C4-2B (cell line): ENCODE data around the gene CIAO3.

Experiments used
- H3K27ac ChIP-seq: fragments of 450-650 bp; 2 replicates; pipeline ENCODE4 v1.5.1; 2017
- ZFX ChIP-seq: fragments of 450-650 bp; IDR thresholded peaks from 2 replicates; pipeline ENCODE4 v1.6.1; 2017
- TF ChIP-seq, protein P1 (sequence below): fragments of 450-650 bp; conservative IDR thresholded peaks from 2 replicates; pipeline ENCODE4 v1.5.1; 2017; ENCODE audit warnings: mild to moderate bottlenecking

Gene CIAO3

DNA sequence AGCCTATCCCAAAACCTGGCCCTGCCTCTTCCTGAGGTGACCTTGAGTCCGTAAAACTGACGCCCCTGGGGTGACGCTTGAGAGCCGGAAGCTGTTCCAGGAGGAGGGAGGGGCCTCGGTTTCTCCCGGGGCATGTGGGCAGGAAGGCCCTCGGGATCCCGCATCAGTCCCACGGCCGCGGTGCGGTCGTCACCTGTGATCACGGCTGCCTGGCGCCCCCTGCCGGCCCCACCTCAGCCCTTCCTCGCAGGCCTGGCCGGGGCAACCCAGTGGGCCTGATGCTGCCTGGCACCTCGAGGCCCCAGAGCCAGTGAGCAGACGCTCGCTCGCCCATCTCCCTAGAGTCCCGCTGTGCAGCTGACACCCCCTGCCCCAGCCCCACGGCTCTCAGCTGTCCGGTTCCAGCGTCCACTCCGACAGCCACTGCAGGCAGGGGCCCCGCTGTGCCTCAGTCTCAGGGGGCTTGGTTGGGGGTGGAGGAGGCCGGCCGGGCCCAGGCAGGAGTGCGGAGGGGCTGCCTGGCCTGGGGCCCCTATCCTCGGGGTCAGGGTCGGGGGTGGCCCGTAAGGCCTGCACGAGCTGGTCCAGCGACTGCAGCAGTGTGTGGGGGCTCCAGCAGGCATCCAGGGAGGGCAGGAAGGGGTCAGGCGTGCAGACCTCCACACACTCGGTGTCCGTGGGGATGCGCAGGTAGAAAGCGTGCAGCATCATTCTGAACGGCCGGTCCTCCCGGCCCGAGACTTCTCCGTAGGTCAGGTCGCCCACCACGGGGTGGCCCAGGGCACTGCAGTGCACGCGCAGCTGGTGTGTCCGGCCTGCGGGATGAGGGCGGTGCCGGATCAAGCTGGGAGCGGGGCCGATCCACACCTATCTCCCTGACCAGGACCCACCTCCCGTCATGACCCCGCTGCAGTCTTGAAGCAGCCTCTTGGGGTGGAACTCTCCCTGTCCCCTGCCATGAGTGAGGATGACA lies 45.1 kb upstream of the CIAO3 start:
- H3K27ac ChIP-seq, result no peak overlapping the region
- no peak for TF ChIP-seq ZFX
- TF ChIP-seq, protein P1, sequence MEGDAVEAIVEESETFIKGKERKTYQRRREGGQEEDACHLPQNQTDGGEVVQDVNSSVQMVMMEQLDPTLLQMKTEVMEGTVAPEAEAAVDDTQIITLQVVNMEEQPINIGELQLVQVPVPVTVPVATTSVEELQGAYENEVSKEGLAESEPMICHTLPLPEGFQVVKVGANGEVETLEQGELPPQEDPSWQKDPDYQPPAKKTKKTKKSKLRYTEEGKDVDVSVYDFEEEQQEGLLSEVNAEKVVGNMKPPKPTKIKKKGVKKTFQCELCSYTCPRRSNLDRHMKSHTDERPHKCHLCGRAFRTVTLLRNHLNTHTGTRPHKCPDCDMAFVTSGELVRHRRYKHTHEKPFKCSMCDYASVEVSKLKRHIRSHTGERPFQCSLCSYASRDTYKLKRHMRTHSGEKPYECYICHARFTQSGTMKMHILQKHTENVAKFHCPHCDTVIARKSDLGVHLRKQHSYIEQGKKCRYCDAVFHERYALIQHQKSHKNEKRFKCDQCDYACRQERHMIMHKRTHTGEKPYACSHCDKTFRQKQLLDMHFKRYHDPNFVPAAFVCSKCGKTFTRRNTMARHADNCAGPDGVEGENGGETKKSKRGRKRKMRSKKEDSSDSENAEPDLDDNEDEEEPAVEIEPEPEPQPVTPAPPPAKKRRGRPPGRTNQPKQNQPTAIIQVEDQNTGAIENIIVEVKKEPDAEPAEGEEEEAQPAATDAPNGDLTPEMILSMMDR, result peak; percentile 89

DNA sequence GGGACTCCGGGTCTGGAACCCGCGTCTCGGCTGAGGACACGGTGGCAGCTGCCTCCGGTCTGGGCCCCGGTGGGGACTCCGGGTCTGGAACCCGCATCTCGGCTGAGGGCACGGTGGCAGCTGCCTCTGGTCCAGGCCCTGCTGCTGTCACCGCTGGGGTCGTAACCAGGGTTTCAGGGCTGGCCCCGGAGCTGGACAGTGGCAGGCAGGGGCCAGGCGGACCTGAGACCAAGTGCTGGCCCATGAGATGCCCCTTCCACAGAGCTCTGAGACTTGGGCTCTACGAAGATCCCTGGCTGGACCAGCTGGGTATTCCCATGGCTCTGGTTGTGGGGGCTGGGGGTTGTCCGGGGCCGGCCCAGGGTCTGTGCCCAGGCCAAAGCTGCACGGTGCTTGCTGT lies 43.6 kb upstream of the CIAO3 start:
- TF ChIP-seq, protein P1, result no peak
- no peak for TF ChIP-seq ZFX
- H3K27ac ChIP-seq, result no peak overlapping the region

DNA sequence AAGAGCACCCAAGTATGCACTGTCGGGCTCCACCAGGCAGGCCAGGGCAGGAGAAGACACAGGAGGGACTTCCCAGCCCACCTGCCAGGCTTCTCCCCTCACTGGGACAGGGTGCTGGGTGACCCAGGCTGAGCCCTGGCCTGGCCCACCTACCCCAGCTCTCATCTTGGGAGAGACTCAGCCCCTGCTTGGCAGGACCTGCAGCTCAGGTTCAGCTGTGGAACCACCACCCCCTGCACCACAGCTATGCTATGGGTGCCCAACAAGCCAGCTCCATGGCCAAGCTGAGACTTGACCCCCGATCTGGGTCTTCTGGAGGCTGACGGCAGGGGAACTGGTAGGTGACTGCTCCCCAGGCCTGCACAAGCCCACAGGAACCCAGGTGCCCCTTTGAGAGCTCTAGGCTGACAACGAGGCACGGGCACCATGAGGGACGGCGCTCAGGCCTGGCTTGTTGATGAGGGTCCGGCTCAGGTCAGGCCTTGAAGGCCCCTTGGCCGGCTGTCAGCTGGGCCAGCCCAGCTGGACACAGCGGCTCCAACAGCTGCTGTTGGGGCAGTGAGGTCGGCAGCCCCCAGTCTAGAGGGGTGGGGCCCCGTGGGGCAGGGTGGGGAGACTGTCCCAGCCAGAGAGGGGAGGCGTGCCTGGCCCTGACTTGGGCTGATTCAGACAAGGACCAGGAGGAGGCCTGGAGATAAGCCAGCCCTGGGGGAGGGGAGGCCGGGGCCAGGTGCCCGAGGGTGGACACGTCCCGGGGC lies 42.8 kb upstream of the CIAO3 start:
- TF ChIP-seq, protein P1, result no peak
- no peak for TF ChIP-seq ZFX
- no peak overlapping the region for H3K27ac ChIP-seq

DNA sequence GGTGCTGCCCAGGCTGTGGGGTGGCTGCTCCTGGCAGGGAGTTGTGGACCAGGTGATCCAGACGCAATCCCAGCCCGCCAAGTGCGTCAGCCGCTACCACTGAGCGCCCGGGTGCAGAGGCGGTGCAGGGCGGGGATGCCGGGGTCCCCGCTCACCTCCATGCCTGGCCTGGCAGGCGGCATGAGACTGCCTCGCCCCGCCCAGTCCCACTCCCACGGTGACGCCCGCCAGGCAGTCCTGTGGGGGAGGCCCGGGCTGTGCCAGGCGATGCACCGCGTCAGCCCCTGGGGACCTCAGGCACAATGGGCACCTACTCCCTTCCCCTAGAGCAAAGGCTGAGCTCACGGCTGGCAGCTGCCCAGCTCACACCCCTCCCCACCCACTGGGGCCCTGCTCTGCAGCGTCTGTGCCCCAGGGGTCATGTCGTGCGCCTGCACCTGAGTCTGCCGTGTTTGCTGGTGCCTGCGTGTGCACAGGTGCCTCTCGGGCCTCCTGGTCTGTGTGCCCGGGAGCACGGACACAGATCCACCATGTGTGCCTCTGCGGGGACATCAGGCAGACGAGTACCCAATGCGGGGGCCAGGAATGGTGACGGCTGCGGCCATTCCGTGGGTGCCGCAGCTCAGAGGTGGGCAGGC lies 42.1 kb upstream of the CIAO3 start:
- TF ChIP-seq ZFX, result no peak
- TF ChIP-seq, protein P1, result no peak

DNA sequence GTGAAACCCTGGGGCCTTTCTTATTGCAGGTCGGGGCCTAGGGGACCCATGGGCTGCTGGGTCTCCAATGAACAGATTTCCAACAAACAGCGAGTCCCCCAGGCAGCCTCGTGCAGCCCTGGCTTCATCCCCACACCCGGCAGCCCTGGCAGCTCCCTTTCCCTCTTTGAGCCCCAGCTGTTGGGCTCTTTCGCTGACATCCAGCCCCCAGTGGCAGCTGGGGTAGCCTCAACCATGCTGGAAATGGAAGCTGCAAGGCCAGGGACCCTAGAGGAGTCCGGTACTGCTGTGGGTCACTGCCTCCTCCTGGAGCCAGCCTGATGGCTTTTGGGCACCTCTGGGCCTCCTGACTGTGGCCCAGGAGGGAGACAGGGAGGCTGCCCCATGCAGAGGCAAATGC lies 41.5 kb upstream of the CIAO3 start:
- TF ChIP-seq, protein P1, result no peak
- TF ChIP-seq ZFX, result no peak
- no peak overlapping the region for H3K27ac ChIP-seq

More for the DNA sequence above, 42.1 kb upstream of the CIAO3 start:
- H3K27ac ChIP-seq, result no peak overlapping the region

DNA sequence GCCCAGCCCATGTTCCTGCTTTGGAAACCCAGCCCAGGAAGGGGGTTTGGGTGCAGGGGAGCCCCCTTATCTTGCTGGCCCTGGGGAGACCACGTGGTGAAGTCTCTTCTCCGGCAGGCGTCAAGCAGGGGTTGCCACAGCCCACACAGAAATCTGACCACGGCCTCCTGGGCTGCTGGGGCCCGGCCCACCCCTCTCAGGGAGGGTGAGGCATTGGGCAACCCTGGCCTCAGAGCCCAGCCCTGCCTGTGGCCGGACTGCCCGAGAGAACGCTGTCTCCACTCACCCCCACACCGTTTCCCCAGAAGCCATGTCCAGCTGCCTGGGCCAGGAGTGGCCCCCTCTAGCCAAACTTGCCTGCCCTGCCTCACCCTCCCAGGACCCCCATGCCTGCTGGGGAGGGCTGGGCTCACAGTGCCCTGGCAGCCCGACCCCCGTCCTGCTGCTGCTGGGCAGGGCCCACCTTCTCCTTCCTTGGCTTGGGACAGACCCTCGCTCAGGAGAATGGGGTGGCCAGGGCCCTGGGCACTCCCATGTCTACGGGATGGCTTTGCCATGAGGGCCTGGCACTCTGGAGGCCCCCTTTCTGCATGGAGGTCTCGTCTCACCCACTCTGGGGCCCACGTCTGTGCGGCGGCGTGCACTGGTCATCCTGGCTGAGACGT lies 40.7 kb upstream of the CIAO3 start:
- TF ChIP-seq ZFX, result no peak
- no peak overlapping the region for H3K27ac ChIP-seq

DNA sequence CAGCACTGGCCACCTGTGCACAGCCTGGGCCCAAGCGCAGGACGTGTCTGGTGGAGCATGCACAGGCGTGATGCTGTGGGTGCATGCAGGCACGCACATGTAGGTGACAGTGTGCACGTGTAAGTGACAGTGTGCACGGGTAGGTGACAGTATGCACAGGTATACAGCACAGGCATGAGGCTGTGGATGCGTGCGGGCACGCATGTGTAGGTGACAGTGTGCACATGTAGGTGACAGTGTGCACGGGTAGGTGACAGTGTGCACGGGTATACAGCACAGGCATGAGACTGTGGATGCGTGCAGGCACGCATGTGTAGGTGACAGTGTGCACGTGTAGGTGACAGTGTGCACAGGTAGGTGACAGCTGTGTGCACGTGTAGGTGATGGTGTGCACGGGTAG lies 39.5 kb upstream of the CIAO3 start:
- no peak overlapping the region for H3K27ac ChIP-seq
- no peak for TF ChIP-seq ZFX
- TF ChIP-seq, protein P1, result no peak
